ENCODE data around the gene DHX58.

DNA sequence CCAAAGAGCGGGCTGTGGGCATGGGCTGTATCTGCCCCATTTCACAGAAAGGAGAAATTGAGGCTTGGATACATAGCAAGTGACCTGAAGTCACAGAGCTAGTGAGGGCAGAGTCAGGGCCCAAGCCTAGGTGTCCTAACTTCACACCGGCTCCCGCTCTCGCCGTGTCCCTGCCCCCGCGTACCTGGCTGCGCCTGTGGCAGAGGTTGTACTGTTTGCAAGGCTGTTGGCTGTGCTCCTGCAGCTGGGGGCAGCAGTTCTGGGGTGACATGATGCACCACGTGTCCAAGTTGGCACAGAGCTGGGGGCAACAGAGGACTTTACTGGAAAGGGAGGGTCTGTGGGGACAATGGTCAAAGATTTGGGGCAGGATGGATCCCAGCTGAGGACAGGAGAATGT is 3.4 kb downstream of the DHX58 start:
- TF ChIP-seq, protein P1, sequence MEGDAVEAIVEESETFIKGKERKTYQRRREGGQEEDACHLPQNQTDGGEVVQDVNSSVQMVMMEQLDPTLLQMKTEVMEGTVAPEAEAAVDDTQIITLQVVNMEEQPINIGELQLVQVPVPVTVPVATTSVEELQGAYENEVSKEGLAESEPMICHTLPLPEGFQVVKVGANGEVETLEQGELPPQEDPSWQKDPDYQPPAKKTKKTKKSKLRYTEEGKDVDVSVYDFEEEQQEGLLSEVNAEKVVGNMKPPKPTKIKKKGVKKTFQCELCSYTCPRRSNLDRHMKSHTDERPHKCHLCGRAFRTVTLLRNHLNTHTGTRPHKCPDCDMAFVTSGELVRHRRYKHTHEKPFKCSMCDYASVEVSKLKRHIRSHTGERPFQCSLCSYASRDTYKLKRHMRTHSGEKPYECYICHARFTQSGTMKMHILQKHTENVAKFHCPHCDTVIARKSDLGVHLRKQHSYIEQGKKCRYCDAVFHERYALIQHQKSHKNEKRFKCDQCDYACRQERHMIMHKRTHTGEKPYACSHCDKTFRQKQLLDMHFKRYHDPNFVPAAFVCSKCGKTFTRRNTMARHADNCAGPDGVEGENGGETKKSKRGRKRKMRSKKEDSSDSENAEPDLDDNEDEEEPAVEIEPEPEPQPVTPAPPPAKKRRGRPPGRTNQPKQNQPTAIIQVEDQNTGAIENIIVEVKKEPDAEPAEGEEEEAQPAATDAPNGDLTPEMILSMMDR (IDR thresholded peaks at IDR 0.05; ENCODE audit: low read depth, low read length, missing input control) = no peak
- TF ChIP-seq, protein P2, sequence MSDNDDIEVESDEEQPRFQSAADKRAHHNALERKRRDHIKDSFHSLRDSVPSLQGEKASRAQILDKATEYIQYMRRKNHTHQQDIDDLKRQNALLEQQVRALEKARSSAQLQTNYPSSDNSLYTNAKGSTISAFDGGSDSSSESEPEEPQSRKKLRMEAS (IDR thresholded peaks at IDR 0.05) = no peak
- TF ChIP-seq HNF4A (conservative IDR thresholded peaks at IDR 0.05) (peak in 1 of 2 donors; percentile 67), JUND (IDR thresholded peaks at IDR 0.05) (no peak), TAF1 (conservative IDR thresholded peaks at IDR 0.05) (no peak), YY1 (IDR thresholded peaks at IDR 0.05) (no peak), SP1 (IDR thresholded peaks at IDR 0.05) (no peak), RXRA (IDR thresholded peaks at IDR 0.05) (peak in 1 of 2 donors; percentile 85), RAD21 (IDR thresholded peaks at IDR 0.05) (no peak), EGR1 (IDR thresholded peaks at IDR 0.05; ENCODE audit: low read depth in 2 of 2) (no peak)
- TF ChIP-seq, protein P3, sequence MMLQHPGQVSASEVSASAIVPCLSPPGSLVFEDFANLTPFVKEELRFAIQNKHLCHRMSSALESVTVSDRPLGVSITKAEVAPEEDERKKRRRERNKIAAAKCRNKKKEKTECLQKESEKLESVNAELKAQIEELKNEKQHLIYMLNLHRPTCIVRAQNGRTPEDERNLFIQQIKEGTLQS (IDR thresholded peaks at IDR 0.05) = no peak
- TF ChIP-seq, protein P4, sequence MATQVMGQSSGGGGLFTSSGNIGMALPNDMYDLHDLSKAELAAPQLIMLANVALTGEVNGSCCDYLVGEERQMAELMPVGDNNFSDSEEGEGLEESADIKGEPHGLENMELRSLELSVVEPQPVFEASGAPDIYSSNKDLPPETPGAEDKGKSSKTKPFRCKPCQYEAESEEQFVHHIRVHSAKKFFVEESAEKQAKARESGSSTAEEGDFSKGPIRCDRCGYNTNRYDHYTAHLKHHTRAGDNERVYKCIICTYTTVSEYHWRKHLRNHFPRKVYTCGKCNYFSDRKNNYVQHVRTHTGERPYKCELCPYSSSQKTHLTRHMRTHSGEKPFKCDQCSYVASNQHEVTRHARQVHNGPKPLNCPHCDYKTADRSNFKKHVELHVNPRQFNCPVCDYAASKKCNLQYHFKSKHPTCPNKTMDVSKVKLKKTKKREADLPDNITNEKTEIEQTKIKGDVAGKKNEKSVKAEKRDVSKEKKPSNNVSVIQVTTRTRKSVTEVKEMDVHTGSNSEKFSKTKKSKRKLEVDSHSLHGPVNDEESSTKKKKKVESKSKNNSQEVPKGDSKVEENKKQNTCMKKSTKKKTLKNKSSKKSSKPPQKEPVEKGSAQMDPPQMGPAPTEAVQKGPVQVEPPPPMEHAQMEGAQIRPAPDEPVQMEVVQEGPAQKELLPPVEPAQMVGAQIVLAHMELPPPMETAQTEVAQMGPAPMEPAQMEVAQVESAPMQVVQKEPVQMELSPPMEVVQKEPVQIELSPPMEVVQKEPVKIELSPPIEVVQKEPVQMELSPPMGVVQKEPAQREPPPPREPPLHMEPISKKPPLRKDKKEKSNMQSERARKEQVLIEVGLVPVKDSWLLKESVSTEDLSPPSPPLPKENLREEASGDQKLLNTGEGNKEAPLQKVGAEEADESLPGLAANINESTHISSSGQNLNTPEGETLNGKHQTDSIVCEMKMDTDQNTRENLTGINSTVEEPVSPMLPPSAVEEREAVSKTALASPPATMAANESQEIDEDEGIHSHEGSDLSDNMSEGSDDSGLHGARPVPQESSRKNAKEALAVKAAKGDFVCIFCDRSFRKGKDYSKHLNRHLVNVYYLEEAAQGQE (IDR thresholded peaks at IDR 0.05) = no peak
- TF ChIP-seq, protein P5, sequence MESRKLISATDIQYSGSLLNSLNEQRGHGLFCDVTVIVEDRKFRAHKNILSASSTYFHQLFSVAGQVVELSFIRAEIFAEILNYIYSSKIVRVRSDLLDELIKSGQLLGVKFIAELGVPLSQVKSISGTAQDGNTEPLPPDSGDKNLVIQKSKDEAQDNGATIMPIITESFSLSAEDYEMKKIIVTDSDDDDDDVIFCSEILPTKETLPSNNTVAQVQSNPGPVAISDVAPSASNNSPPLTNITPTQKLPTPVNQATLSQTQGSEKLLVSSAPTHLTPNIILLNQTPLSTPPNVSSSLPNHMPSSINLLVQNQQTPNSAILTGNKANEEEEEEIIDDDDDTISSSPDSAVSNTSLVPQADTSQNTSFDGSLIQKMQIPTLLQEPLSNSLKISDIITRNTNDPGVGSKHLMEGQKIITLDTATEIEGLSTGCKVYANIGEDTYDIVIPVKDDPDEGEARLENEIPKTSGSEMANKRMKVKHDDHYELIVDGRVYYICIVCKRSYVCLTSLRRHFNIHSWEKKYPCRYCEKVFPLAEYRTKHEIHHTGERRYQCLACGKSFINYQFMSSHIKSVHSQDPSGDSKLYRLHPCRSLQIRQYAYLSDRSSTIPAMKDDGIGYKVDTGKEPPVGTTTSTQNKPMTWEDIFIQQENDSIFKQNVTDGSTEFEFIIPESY (IDR thresholded peaks at IDR 0.05) = no peak
